AG04450 (cell line): ENCODE results near the gene ADAMTS5. TPM values are rescaled to one million over a fixed set of nuclear protein-coding genes. Genes with fewer than 3 reads are reported as not detected.

Experiments
- CTCF ChIA-PET: fragments of 300-600, 350-600 bp; formaldehyde crosslinking; extraction: SDS; loops from one replicate; lab custom pipeline; 2022; ENCODE audit warnings: antibody characterized with exemption, inconsistent platforms; lab: Charles Lee
- POLR2A ChIA-PET: fragments of 350-600 bp; formaldehyde crosslinking; extraction: SDS; loops from one replicate; lab custom pipeline; 2021; ENCODE audit warnings: antibody characterized with exemption, inconsistent platforms; lab: Yijun Ruan, JAX
- DNase-seq: peaks from one replicate; pipeline ENCODE4 v3.0.0-alpha.2; 2011; ENCODE audit warnings: low read depth, low spot score
- H3K27ac ChIP-seq: one replicate; pipeline ENCODE4 v1.5.1; 2012; ENCODE audit warnings: low read depth, low read length, control low read depth
- H3K27me3 ChIP-seq: one replicate; pipeline ENCODE4 v1.6.0; 2012; ENCODE audit warnings: low read length; ENCODE audit not compliant: control insufficient read depth, insufficient read depth
- H3K4me3 ChIP-seq: 2 replicates; pipeline ENCODE4 v1.5.1; 2011; ENCODE audit warnings: mild to moderate bottlenecking, low read depth, low read length, control low read depth
- H3K9me3 ChIP-seq: 2 replicates; pipeline ENCODE4 v1.5.1; 2012; ENCODE audit warnings: low read length; ENCODE audit not compliant: control insufficient read depth, insufficient read depth
- polyA plus RNA-seq: library from polyadenylated mRNA; depleted of rRNA; stranded (reverse); fragments of >200 nt; gene quantifications from 2 replicates; pipeline ENCODE4 v1.2.3, GENCODE V29; 2011; rRNA removed
- small RNA-seq: library from RNA; depleted of rRNA; stranded (forward); fragments of <200 nt; gene quantifications from one replicate; pipeline ENCODE3, GENCODE V24; 2012; ENCODE audit warnings: low read depth; ENCODE audit not compliant: insufficient read length
- TF ChIP-seq, protein P1 (sequence below): IDR thresholded peaks from 2 replicates; pipeline ENCODE4 v1.5.1; 2011; ENCODE audit warnings: low read depth, low read length, control low read depth, inconsistent platforms

The ADAMTS5 gene
- polyA plus RNA-seq, 1 experiment: 4.1 TPM

GRCh38 chr21:26877018-26877417 is 89.9 kb downstream of the ADAMTS5 start:
- Histone ChIP-seq H3K4me3 (no peak overlapping the region), H3K27ac (no peak overlapping the region), H3K9me3 (no peaks in the 10 kb centered on the region), H3K27me3 (no peaks in the 10 kb centered on the region)
- TF ChIP-seq, protein P1, sequence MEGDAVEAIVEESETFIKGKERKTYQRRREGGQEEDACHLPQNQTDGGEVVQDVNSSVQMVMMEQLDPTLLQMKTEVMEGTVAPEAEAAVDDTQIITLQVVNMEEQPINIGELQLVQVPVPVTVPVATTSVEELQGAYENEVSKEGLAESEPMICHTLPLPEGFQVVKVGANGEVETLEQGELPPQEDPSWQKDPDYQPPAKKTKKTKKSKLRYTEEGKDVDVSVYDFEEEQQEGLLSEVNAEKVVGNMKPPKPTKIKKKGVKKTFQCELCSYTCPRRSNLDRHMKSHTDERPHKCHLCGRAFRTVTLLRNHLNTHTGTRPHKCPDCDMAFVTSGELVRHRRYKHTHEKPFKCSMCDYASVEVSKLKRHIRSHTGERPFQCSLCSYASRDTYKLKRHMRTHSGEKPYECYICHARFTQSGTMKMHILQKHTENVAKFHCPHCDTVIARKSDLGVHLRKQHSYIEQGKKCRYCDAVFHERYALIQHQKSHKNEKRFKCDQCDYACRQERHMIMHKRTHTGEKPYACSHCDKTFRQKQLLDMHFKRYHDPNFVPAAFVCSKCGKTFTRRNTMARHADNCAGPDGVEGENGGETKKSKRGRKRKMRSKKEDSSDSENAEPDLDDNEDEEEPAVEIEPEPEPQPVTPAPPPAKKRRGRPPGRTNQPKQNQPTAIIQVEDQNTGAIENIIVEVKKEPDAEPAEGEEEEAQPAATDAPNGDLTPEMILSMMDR: no peak
- ChIA-PET POLR2A (no interaction called here), CTCF (no interaction called here)
- no peak for DNase-seq

DNA sequence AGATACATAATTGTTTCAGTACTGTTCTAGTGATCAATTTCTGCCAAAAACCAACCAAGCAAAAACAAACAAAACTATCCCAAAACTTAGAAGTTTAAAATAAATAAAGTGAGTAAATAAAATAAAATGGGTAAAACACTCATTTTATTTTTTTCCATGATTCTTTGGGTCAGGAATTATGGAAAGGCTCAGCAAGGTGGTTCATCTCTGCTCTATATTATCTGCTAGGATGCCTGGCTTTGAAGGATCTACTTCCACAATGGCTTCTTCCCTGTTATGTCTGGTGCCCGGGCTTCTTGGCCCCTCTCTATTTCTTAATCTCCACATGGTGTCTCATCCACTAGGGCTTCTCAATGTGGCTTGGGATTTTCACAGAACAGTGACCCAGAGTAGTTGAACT is 92.5 kb downstream of the ADAMTS5 start:
- POLR2A ChIA-PET: no interaction called here
- CTCF ChIA-PET: no interaction called here
- TF ChIP-seq, protein P1: no peak

More for the DNA sequence above, 92.5 kb downstream of the ADAMTS5 start:
- no peak for DNase-seq
- H3K9me3 ChIP-seq: no peaks in the 10 kb centered on the region
- H3K4me3 ChIP-seq: no peak overlapping the region
- H3K27me3 ChIP-seq: no peaks in the 10 kb centered on the region
- H3K27ac ChIP-seq: no peak overlapping the region

Small RNAs within 50 kb of the gene (small RNA-seq; reads per million reads assigned to genes)
- gene MIR4759: not detected

Other genes starting within 250 kb of the ADAMTS5 start
- 309 and 332 TPM in 2 replicates for gene ADAMTS1, start 121.7 kb downstream of the ADAMTS5 start, polyA plus RNA-seq